Caki2 (cell line): ENCODE measurements around the gene AMPD1. TPM values are rescaled to one million over a fixed set of nuclear protein-coding genes. Genes with fewer than 3 reads are reported as not detected.

Experiments
- DNase-seq: peaks from one replicate; pipeline ENCODE4 v3.0.0-alpha.2; 2015; ENCODE audit warnings: low read depth
- in situ Hi-C: cut with HindIII; loops from 2 replicates; pipeline ENCODE4 v1.10.0; 2016; ENCODE audit warnings: low sequenced_read_pairs, low pct_unique_long_range_greater_than_20kb, mixed read lengths
- total RNA-seq: library from RNA; depleted of rRNA; stranded (reverse); fragments of >200 nt; shearing (Covaris generic); gene quantifications from 2 replicates; pipeline ENCODE4 v1.2.3, GENCODE V29; 2014; ENCODE audit warnings: low replicate concordance

Gene AMPD1
- total RNA-seq, 1 experiment from 2014 or later = not detected

DNA sequence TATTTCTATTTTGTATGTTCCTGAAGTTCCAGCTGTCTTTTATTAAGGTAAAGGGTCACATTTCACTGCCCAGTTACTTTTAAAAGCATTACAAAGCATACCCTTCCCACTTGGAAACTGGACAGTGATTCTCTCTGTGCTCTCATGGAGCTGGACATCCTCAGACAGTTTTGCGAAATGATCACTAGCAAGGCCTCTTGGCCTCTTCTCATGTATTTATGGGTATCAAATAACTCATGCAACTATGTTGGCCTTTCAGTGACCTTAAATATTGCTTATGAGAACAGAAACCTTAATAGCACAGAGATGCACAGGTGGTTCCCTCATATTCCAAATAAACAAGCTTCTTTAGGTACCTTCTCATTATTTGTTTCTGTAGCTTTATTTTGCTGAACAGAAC lies 7.9 kb upstream of the AMPD1 start:
- DNase-seq = no peak
- in situ Hi-C loops = no loop called here

DNA sequence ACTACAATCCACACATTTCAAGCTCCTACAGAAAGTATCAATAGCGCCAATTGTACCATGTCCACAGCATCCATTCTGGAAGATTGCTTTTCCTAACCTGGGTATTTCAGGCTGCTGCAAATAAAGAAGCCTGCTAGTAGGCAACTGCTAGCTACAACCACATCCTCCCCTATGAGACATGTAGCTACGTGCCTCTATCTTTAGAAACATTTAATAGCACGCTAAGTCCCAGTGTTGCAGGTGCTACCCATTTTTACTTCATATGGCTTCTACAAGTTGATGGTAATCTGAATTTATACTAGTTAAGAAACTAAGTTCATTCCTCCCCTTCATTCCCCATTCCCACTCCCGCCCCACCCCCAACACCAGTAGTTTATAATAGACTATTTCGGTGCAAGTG lies 7.4 kb upstream of the AMPD1 start:
- in situ Hi-C loops = no loop called here
- no peak for DNase-seq

DNA sequence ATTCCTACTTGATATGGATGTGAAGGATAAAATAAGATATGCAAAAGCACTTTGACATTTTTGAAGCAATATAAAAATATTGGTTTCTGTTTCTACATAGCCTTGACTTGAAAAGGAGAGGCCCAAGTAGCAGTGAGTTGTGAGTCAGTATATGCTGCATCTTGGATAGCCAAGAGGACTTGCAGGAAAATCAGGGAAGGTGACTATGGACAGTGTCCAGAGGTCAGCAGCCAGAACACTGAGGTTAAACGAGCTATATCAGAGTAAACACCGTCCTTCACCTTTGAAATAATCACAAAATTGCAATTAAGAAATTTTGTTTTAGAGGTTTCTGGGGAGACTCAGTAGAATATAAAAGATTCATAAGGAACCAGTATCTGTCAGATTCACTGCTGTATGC lies 6.6 kb upstream of the AMPD1 start:
- no peak for DNase-seq
- in situ Hi-C loops = no loop called here

DNA sequence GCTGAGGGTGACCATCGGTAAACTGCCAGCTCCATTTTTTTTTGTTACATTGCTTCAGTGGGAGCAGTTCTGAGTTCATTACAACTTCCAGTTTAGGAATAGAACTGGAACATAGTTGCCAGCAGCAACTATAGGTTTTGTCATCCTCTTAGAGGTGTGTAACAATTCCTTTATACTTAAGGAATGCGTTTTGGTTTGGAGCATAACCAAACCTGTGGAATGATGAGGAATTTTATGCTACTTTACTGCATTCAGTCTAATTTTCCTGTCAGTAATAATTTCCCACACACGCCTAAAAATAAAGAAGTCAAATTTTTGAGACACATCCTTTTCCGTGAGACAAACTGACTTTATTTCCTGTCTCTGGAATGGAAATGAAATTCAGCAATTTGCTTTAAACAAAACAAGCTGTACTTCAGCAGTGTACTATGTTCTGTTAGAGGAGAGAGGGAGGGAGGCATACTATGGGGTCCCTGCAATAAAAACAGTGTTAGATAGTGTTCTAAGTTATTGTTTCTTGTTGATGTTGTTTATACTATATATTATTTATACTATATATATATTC lies 4.8 kb upstream of the AMPD1 start:
- in situ Hi-C loops = no loop called here
- no peak for DNase-seq

DNA sequence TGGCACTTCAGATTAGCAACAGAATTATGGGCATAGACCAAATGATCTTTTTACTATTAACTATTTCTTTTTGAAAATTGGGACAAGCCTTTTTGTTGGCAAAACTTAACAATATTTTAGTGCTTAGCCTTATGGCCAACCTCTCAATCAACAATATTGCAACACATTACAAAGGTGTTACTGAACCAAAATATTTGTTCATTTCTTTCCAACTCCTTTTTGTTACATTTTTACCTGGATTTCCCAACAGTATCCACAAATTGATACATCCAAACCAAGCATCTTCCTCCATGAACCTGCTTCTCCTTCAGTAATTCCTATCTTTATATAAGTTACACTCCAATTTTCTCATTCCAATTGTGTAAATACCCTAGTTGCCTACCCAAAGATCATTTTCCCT lies 1.5 kb upstream of the AMPD1 start:
- in situ Hi-C loops = no loop called here
- no peak for DNase-seq

DNA sequence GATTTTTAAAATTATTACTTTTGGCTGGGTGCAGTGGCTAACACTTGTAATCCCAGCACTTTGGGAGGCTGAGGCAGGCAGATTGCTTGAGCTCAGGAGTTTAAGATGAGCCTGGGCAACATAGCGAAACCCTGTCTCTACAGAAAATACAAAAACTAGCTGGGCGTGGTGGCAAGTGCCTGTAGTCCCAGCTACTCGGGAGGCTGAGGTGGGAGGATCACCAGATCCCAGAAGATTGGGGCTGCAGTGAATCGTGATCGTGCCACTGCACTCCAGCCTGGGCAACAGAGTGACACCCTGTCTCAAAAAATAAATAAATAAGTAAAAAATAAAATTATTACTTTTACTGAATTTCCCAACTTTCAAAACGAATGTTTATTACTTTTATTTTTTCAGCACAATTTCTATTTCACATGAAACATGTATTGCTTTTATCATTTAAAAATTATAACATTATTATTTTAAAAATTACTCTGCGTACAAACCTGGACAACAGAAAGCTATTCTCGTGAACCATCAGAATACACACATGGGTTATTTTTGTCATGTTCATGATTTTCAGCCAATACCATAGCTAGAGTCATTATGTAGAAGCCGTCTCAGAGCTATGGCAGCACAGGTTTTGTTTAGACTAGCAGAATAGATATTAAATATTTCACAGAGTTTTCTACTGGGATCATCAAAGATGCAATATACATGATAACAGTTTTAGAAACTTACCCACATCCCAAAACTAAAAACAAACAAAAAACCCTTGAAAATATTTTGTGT lies 621 bp downstream of the AMPD1 start:
- in situ Hi-C loops = no loop called here
- no peak for DNase-seq

DNA sequence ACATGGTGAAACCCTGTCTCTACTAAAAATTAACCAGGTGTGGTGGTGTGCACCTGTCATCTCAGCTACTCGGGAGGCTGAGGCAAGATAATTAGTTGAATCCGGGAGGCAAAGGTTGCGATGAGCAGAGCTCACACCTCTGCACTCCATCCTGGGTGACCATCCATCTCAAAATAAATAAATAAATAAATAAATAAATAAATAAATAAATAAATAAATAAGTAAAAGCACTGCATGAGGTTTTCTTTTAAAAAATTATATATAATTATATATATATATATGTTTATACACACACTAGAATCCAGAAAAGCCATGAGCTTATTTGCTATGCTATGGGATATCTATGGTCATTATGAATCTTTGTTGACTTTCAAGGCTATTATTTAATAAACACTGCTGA lies 2.4 kb downstream of the AMPD1 start:
- in situ Hi-C loops = no loop called here
- no peak for DNase-seq

DNA sequence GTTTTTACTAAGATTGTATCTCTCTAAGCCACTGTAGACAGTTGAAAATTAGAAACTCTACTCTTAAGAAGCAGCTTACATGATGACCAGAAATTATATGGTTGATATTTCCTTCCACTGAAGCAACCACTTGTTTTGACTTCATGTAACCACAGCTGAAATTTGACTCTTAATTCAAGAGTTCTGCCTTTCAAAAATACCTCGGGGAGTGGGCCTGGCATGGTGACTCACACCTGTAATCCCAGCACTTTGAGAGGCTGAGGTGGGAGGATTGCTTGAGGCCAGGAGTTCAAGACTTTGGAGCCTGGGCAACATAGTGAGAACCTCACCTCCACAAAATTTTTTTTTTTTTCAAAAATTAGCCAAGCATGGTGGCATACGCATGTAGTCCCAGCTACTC lies 4.3 kb downstream of the AMPD1 start:
- in situ Hi-C loops = no loop called here
- no peak for DNase-seq

DNA sequence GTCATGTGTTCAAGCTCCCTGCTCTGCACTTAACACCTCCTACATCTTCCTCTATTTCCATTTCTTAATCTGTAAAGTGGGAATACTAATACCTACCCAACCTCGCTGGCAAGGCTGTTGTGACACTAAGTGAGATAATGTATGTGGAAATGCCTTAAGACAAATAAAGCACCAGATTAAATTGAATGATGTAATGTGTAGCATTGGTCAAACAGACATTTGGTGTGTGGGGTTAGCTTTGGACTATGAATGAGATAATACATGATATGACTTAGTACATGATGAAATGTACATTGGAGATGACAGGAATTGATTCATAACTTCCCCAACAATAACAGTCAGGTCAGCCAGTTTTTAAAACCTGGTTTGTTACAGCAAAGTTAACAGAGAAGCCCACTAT lies 5.2 kb downstream of the AMPD1 start:
- DNase-seq = no peak
- in situ Hi-C loops = no loop called here

DNA sequence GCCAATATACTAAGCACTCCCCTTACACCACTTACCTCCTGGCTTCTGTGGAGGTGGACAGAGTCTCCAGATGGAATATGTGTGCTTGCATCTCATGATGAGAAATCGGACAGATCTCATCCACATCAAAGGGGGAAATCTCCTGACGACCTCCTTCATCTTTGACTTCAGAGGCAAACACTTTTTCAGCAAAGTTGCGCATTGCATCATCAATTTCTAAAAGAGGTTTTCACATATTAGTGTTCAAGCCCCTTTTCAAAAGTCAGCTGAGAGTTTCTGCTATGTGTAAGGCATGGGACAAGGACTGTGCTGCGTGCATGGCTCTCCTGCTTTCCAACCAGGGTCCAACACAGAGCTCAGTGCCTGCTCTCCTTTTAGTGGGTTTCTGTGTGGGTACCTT lies 6.8 kb downstream of the AMPD1 start:
- no peak for DNase-seq
- in situ Hi-C loops = no loop called here

DNA sequence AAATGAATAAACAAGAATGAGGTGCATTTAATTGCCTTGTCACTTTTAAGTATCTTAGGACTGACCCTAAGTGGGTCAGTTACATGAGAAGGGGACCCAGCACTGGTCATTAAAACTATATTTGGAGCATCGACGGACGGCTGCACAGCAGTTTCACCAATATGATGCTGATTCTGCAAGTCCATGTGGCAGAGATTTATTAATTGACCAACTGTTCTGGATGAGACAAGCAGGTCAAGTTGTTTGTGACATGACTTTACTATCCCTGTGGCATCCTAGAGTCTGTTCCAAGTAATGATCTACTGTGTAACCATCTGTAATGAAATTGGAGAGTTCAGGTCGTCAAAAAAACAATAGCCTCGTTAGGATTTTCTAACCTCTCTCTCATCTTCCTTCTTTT lies 9.5 kb downstream of the AMPD1 start:
- in situ Hi-C loops = no loop called here
- no peak for DNase-seq

DNA sequence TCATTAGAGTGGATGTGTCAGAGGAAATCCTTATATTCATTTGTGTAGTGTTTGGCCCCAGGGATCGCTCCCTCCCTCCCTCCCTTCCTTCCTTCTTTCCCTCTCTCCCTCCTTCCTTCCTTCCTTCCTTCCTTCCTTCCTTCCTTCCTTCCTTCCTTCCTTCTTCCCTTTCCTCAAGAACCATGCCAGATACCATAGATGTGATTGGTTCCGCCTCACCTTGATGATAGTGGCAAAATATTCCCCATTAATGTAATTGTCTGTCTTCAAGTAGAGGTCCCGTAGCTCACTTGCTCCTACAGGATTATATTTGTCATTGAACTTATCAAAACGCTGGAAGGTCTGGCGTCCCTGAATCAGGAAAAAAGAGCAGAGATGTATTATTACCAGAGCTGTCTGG lies 17.7 kb downstream of the AMPD1 start:
- in situ Hi-C loops = no loop called here

DNA sequence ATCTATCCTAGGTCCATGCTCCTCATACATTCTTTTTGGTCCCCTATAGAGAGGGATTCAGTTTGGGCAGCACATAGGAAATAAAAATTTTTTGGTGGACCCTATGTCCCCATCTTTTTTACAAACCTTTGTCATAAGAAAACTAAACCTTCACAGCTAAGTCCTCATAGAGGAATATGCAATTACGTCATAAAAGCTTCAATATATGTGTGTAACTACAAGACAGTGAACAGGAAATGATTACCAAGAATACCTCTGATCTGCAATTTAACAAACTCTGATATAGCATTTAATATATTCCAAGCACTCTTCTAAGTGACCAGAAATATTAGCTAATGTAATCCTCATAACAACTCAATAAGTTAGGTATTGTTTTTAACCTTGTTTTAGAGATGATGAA lies 19.2 kb downstream of the AMPD1 start:
- no peak for DNase-seq
- in situ Hi-C loops = no loop called here

More for the DNA sequence above, 17.7 kb downstream of the AMPD1 start:
- no peak for DNase-seq

DNA sequence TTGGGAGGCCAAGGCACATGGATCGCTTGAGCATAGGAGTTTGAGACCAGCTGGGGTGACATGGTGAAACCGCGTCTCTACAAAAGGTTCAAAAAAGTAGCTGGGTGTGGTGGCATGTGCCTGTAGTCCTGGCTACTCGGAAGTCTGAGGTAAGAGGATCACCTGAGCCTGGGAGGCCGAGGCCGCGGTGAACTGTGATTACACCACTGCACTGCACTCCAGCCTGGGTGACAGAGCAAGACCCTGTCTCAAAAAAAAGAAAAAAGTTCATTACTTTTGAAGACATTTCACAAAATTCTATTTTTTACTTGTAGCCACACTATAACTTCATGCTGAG lies 23.4 kb downstream of the AMPD1 start:
- in situ Hi-C loops = no loop called here
- no peak for DNase-seq

DNA sequence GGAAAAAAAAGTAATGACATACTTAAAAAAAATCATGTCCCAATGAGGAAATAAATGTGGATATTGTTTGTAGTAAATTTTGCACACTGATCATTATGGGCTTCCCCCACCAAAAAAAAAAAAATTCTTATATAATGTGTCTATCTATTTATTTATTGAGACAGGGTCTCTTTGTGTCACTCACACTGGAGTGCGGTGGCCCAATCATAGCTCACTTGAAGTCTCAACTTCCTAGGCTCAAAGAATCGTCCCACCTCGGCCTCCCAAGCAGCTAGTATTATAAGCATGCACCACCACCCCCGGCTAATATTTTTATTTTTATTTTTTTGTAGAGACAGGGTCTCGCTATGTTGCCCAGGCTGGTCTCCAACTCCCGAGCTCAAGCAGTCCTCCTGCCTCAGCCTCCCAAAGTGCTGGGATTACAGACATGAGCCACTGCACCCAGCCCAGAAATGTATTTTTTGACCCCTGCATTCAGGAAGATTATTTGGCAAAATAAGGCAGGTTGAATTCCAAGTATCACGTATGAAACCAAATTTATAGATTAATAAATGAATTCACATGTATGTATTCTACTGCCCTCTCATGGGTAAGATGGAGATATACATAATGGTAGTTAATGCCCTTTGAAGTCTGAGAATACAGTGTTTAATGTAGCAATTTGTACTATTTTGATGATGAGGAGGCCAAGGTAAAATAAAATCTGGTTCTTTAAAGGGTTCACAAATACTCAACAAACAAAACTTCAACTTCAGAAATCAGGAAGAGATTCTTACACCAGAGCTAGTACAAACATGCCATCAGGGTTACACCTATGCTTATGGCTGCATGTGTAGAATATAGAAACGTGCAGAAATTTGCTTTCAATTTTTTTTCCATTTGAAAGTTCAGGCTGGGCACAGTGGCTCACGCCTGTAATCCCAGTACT lies 24.1 kb downstream of the AMPD1 start:
- peak; percentile 6 for DNase-seq
- in situ Hi-C loops = no loop called here

DNA sequence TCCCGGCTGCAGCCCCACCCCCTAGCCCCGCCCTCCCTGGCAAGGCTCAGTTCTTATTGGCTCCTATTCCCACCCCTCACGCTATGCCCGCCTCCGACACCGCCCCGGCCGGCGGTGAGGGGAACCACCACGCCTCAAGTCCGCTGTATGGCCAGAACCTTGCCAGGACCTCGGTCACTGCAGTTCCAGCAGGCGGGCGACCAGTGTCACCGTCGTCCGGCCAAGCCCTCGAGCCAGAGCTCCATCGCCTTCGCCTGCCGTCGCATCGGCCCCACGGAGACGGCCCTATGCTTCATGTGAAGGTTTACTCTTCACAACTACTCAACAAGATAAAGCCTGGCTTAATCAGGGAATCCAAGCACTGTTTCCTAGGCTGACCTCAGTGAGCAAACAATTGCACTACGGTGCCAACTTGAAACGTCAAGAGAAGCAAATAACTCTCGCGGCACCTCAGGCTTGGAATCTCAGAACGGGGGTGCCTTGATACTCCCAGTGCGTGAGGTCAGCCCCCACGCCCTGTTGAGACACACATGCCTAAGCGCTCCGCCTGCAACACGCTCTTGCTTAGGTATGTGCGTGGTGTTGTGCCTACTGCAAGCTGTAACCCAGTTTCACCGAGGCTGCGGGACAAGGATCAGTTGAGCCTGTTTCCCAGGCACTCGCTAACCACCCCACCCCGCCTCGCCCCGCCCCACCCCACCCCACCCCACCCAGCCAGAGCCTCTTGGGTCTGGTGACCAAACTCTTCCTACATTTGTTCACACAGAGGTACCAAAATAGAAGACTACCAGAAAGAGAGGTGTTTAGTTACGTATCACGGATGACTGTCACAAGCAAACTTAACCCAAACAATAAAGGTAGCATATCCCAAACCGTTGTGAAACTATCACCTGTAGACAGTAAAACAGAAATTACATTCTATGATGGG lies 25.0 kb downstream of the AMPD1 start:
- peak; percentile 73 for DNase-seq
- in situ Hi-C loops = no loop called here

DNA sequence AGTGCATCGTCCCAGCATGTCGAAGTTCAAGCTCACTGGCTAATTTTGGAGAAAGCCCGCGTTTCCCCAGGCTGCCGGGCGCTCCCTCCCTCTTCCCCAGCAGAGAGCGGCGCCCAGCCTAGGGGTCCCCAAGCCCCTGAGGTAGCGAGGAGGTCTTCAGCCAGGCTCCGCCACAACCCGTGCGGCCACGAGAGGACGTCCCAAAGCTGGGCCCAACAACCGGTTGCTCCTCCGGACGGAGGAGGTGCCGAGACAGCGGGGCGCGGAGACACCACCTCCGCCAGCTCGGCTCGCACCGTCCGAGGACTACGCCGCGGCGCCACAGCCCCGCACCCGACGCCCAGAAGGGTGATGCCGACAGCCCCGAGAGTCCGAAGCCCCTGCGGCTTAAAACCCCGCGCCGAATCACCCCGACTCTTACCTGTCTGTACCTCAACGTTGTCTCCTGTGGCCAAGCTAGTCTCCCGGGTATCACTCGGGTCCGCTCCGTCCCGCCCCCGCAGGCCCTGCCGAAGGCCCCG lies 25.7 kb downstream of the AMPD1 start, which contains the start of gene DENND2C:
Gene DENND2C, minus strand, starts transcription at position 488 of the 521 bp plus-strand sequence. CDS start 44,065 bp downstream, outside the sequence.
- peak; percentile 48 for DNase-seq
- in situ Hi-C loops = no loop called here
